Brain pericyte (primary cell): ENCODE measurements around the gene KRTAP9-4.
"Not testable (repeated sequence)": the region's sequence is repeated elsewhere in the genome, so short reads cannot be mapped to it uniquely, and the experiment has no call there.

Source experiments
- DNase-seq: peaks from one replicate; pipeline ENCODE4 v3.0.0-alpha.2; 2012; ENCODE audit warnings: low read depth, low spot score

KRTAP9-4 gene

GRCh38 chr17:41264599-41264998, 15.1 kb downstream of the KRTAP9-4 start:
- DNase-seq, result no peak

DNA sequence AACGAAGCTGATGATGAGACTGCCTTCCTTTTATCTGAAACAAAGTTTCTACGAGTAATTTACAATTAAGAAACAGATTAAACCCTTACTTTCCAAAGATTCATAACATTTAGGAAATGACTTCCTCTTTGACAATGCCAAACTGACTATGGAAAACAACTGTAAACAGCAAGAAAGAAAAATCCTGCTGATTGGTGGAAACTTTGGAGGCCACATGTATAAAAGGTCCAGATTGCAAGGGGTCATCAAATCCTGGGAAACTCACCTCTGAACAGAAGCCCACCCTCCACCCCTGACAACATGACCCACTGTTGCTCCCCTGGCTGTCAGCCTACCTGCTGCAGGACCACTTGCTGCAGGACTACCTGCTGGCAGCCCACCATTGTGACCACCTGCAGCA, 15.6 kb downstream of the KRTAP9-4 start, which contains the start of gene KRTAP9-6:
TSS of gene KRTAP9-6 (plus strand) at position 301 of the 400 bp plus-strand sequence. CDS start at position 301, 0 bp downstream.
- DNase-seq, result no peak

DNA sequence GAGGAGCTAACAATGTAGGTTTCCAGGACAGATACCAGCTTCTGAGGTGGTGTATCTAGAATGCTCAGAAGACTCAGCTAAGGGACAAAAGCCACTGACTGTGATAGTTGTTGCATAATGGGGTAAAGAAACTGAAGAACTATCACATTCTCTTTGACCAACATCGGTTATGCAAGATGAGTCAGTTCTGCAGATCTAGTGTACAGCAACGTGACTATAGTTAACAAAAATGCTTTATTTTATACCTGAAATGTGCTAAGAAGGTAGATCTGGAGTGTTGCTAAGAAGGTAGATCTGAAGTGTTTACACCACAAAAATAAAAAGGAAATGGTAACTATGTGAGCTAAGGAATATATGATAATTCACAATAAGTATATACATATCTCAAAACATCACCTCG, 18.2 kb downstream of the KRTAP9-4 start:
- DNase-seq, result no peak

DNA sequence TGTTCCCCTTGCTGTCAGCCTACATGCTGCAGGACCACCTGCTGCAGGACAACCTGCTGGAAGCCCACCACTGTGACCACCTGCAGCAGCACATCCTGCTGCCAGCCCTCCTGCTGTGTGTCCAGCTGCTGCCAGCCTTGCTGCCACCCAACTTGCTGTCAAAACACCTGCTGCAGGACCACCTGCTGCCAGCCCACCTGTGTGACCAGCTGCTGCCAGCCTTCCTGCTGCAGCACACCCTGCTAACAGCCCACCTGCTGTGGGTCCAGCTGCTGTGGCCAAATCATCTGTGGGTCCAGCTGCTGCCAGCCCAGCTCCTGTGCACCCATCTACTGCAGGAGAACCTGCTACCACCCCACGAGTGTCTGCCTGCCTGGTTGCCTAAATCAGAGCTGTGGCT, 21.8 kb downstream of the KRTAP9-4 start:
- DNase-seq, result not testable (repeated sequence)

GRCh38 chr17:41271858-41272257, 22.4 kb downstream of the KRTAP9-4 start:
- DNase-seq, result no peak

DNA sequence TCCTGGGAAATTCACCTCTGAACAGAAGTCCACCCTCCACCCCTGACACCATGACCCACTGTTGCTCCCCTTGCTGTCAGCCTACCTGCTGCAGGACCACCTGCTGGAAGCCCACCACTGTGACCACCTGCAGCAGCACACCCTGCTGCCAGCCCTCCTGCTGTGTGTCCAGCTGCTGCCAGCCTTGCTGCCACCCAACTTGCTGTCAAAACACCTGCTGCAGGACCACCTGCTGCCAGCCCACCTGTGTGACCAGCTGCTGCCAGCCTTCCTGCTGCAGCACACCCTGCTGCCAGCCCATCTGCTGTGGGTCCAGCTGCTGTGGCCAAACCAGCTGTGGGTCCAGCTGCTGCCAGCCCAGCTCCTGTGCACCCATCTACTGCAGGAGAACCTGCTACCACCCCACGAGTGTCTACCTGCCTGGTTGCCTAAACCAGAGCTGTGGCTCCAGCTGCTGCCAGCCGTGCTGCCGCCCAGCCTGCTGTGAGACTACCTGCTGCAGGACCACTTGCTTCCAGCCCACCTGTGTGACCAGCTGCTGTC, 26.2 kb downstream of the KRTAP9-4 start, which contains the start of gene KRTAP9-7:
TSS of gene KRTAP9-7 (plus strand) at position 51 of the 543 bp plus-strand sequence. CDS start at position 51, 0 bp downstream.
- not testable (repeated sequence) for DNase-seq

DNA sequence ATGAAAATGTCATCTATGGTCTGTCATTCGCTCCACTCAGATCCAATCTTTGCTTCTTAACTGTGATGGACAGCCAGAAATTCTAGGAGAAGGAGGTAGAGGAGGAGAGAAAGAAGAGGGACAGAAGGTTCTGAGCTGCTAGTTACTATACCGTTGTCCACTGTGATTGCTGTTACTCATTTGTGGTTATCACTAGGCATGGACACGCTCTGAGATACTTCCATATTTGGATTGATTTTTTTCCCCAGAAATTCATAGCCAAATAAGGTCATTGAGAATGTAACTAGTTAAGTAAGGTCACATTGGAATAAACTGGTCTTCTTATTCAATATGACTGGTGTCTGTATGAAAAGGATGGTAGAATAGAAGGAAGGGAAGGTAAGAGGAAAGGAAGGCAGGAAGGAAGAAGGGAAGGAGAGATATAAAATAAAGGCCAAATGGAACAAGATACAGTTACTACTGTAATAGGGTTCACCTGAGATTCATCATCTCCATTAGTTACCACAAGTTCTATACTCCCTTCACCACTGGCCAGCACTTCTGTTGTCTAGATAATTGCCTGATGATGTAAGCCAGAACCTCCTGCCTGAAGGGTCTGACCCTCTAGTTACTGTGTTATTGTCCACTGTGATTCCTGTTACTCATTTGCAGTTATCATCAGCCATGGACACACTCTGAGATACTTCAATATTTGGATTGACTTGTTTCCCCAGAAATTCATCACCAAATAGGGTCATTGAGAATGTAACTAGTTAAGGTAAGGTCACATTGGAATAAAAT, 28.9 kb downstream of the KRTAP9-4 start:
- no peak for DNase-seq

- DNase-seq, result no peak
Measured at GRCh38 chr17:41284043-41284442, 34.6 kb downstream of the KRTAP9-4 start.

- no peak for DNase-seq
Measured at GRCh38 chr17:41284546-41284945, 35.1 kb downstream of the KRTAP9-4 start.

DNA sequence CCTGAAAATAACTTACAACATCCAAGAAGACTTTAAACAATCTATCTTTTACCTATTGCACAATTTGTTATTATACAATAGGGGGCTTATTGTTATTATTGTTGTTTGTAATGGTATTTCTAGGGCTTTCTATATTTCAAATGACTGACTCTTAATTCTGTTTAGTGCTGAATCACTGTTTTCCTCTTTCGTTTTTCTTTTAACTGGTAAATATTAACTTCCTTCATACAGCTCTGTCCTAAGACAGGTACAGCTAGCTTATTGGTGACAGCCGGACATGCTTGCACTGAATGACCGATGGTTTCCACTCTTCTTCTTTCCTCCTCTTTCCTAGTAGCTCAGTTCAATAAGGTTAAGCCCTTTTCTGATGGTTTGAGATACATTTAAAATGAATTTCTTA, 37.6 kb downstream of the KRTAP9-4 start:
- no peak for DNase-seq

GRCh38 chr17:41294016-41294415, 44.5 kb downstream of the KRTAP9-4 start:
- no peak for DNase-seq

DNA sequence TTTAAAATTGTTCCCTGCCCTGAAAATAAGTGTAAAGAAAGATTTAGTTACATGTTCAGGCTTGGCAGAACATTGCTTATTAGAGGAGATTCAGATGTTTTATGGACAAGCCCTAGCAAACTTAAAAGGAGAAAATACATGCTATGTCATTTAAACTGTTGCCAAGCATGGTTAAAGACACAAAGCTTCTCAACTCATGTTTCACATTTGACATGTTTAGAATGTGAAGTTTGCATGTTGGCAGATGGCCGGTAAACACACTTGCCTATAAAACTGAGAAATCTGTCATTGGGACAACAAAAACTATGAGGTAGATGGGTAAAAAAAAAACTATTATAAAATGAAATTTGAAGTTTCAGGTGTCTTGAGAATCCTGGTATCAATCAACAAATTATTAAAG, 47.4 kb downstream of the KRTAP9-4 start:
- no peak for DNase-seq

- DNase-seq, result no peak
Measured at GRCh38 chr17:41298458-41299135, 49.1 kb downstream of the KRTAP9-4 start.
